Mesenchymal stem cell (in vitro differentiated cells and primary cell): ENCODE results near the gene HINT3.

Experiments used
- DNase-seq: peaks from one replicate; pipeline ENCODE4 v3.0.0-alpha.2; 2013
- H2AFZ ChIP-seq: one replicate; pipeline ENCODE4 v1.6.1; 2013; ENCODE audit warnings: low read depth, mild to moderate bottlenecking, control low read depth, inconsistent platforms, low read length, moderate library complexity
- H2AK5ac ChIP-seq: 2 replicates; pipeline ENCODE4 v1.6.1; 2013; ENCODE audit warnings: low read length, moderate library complexity, mild to moderate bottlenecking, inconsistent platforms; ENCODE audit not compliant: severe bottlenecking
- H2BK120ac ChIP-seq: one replicate; pipeline ENCODE4 v1.6.1; 2013; ENCODE audit warnings: low read depth, mild to moderate bottlenecking, inconsistent platforms, low read length, moderate library complexity
- H2BK12ac ChIP-seq, 2 experiments: one replicate each; pipeline ENCODE4 v1.6.1; 2013; ENCODE audit warnings: inconsistent platforms in 2 of 2, low read length in 2 of 2, mild to moderate bottlenecking in 2 of 2, moderate library complexity in 2 of 2, control low read depth in 1 of 2
- H2BK15ac ChIP-seq: one replicate; pipeline ENCODE4 v1.6.1; 2013; ENCODE audit warnings: mild to moderate bottlenecking, low read depth, inconsistent platforms; ENCODE audit not compliant: poor library complexity, severe bottlenecking
- H2BK5ac ChIP-seq: 2 replicates; pipeline ENCODE4 v1.6.1; 2013; ENCODE audit warnings: low read depth, mild to moderate bottlenecking, low read length, control low read depth, inconsistent platforms; ENCODE audit not compliant: poor library complexity, severe bottlenecking
- H3K14ac ChIP-seq, 2 experiments: one replicate each; pipeline ENCODE4 v1.6.1; 2013; ENCODE audit warnings: inconsistent platforms in 2 of 2, low read length in 2 of 2, control low read depth in 1 of 2, mild to moderate bottlenecking in 1 of 2, moderate library complexity in 1 of 2
- H3K18ac ChIP-seq, 2 experiments: one replicate each; pipeline ENCODE4 v1.6.1; 2013; ENCODE audit warnings: inconsistent platforms in 2 of 2, low read length in 2 of 2, control low read depth in 1 of 2, low read depth in 1 of 2, mild to moderate bottlenecking in 1 of 2
- H3K23ac ChIP-seq, 2 experiments: one replicate each; pipeline ENCODE4 v1.6.1; 2013; ENCODE audit warnings: inconsistent platforms in 2 of 2, low read length in 2 of 2, mild to moderate bottlenecking in 2 of 2, moderate library complexity in 2 of 2, control low read depth in 1 of 2
- H3K27ac ChIP-seq: 2 replicates; pipeline ENCODE4 v1.5.1; 2013; ENCODE audit warnings: mild to moderate bottlenecking, moderate library complexity, low read length, control low read depth, inconsistent platforms; ENCODE audit not compliant: poor library complexity, severe bottlenecking
- H3K27me3 ChIP-seq, 2 experiments: 2 replicates each; pipeline versions ENCODE4 v1.6.1 to v1.7.0; 2013; ENCODE audit warnings: low read length in 2 of 2, mild to moderate bottlenecking in 2 of 2, moderate library complexity in 2 of 2, control low read depth in 1 of 2, inconsistent platforms in 1 of 2; ENCODE audit not compliant: control insufficient read depth in 1 of 2, insufficient read depth in 1 of 2
- H3K36me3 ChIP-seq, 2 experiments: 2 replicates each; pipeline versions ENCODE4 v1.6.1 to v1.7.0; 2013; ENCODE audit warnings: low read length in 2 of 2, control low read depth in 1 of 2, inconsistent platforms in 1 of 2, low read depth in 1 of 2, mild to moderate bottlenecking in 1 of 2; ENCODE audit not compliant: insufficient read depth in 2 of 2, control insufficient read depth in 1 of 2
- H3K4ac ChIP-seq, 2 experiments: one replicate each; pipeline ENCODE4 v1.6.1; 2013; ENCODE audit warnings: inconsistent platforms in 2 of 2, low read length in 2 of 2, mild to moderate bottlenecking in 2 of 2, moderate library complexity in 2 of 2, control low read depth in 1 of 2, low read depth in 1 of 2
- H3K4me1 ChIP-seq: 2 replicates; pipeline ENCODE4 v1.6.1; 2013; ENCODE audit warnings: low read depth, low read length, control low read depth; ENCODE audit not compliant: control insufficient read depth, insufficient read depth
- H3K4me2 ChIP-seq: 2 replicates; pipeline ENCODE4 v1.6.1; 2013; ENCODE audit warnings: low read length, mild to moderate bottlenecking, inconsistent platforms; ENCODE audit not compliant: poor library complexity, severe bottlenecking
- H3K4me3 ChIP-seq, 2 experiments: 2 replicates each; pipeline versions ENCODE4 v1.5.1 to v1.7.0; 2013; ENCODE audit warnings: low read length in 2 of 2, mild to moderate bottlenecking in 2 of 2, control low read depth in 1 of 2, low read depth in 1 of 2; ENCODE audit not compliant: insufficient read depth in 1 of 2
- H3K79me1 ChIP-seq: replicated peaks from 2 replicates; pipeline ENCODE4 v1.6.1; 2013; ENCODE audit warnings: mild to moderate bottlenecking, control low read depth, low read length, inconsistent platforms; ENCODE audit not compliant: poor library complexity, severe bottlenecking
- H3K9ac ChIP-seq: 2 replicates; pipeline ENCODE4 v1.7.0; 2013; ENCODE audit warnings: mild to moderate bottlenecking, low read length, moderate library complexity
- H3K9me3 ChIP-seq: 2 replicates; pipeline ENCODE4 v1.7.0; 2013; ENCODE audit warnings: mild to moderate bottlenecking, low read length; ENCODE audit not compliant: control insufficient read depth
- H4K8ac ChIP-seq: one replicate; pipeline ENCODE4 v1.6.1; 2013; ENCODE audit warnings: inconsistent platforms, mild to moderate bottlenecking, low read length, moderate library complexity
- H4K91ac ChIP-seq: one replicate; pipeline ENCODE4 v1.6.1; 2013; ENCODE audit warnings: mild to moderate bottlenecking, low read length, inconsistent platforms
- WGBS: methylation state at CpG from one replicate; pipeline ENCODE4 v1.1.7; 2013; ENCODE audit warnings: mixed read lengths; 5-methylcytosine and 5-hydroxymethylcytosine counted together

HINT3 gene

GRCh38 chr6:125919618-125920017 lies 37.0 kb upstream of the HINT3 start:
- DNase-seq, result no peak
- H4K8ac ChIP-seq, result no peak overlapping the region
- H2BK15ac ChIP-seq, result no peak overlapping the region
- H3K9ac ChIP-seq, result peak overlapping the region; percentile 92
- no peak overlapping the region for H2AFZ ChIP-seq
- peaks cover 11 to 62% of the 10 kb centered on the region in 2 experiments for H3K36me3 ChIP-seq
- no peaks in the 10 kb centered on the region for H3K4me1 ChIP-seq
- H3K9me3 ChIP-seq, result no peaks in the 10 kb centered on the region
- no peak overlapping the region for H2AK5ac ChIP-seq
- no peak overlapping the region for H3K23ac ChIP-seq
- H3K27ac ChIP-seq, result no peak overlapping the region
- no peak overlapping the region for H3K4me2 ChIP-seq
- H2BK120ac ChIP-seq, result no peak overlapping the region
- peak overlapping the region in 1 of 2 experiments; percentile 73 for H3K4me3 ChIP-seq
- H3K18ac ChIP-seq, result no peak overlapping the region
- no peak overlapping the region for H2BK5ac ChIP-seq
- H3K27me3 ChIP-seq, result no peaks in the 10 kb centered on the region
- no peak overlapping the region for H3K4ac ChIP-seq
- H3K14ac ChIP-seq, result no peak overlapping the region
- no peak overlapping the region for H2BK12ac ChIP-seq
- H3K79me1 ChIP-seq, result no peaks in the 10 kb centered on the region
- H4K91ac ChIP-seq, result no peak overlapping the region
- WGBS, result no CpG with 5 or more reads among the region's 3 CpGs

- H2AFZ ChIP-seq, result no peak overlapping the region
- no peaks in the 10 kb centered on the region for H3K4me1 ChIP-seq
- no peak overlapping the region for H3K4me2 ChIP-seq
- WGBS, result 96% methylated on average over 8 of the region's 8 CpGs
- no peaks in the 10 kb centered on the region for H3K79me1 ChIP-seq
- peaks cover 12 to 62% of the 10 kb centered on the region in 2 experiments for H3K36me3 ChIP-seq
- no peak overlapping the region for H2AK5ac ChIP-seq
- no peak overlapping the region for H2BK12ac ChIP-seq
- H4K91ac ChIP-seq, result no peak overlapping the region
- H2BK15ac ChIP-seq, result no peak overlapping the region
- no peaks in the 10 kb centered on the region for H3K27me3 ChIP-seq
- H3K4ac ChIP-seq, result no peak overlapping the region
- no peak overlapping the region for H3K27ac ChIP-seq
- H2BK120ac ChIP-seq, result no peak overlapping the region
- no peak overlapping the region for H3K23ac ChIP-seq
- no peak overlapping the region for H3K14ac ChIP-seq
- no peak overlapping the region for H2BK5ac ChIP-seq
- no peaks in the 10 kb centered on the region for H3K9me3 ChIP-seq
- no peak for DNase-seq
- no peak overlapping the region for H3K9ac ChIP-seq
- no peak overlapping the region for H3K4me3 ChIP-seq
- H3K18ac ChIP-seq, result no peak overlapping the region
- H4K8ac ChIP-seq, result no peak overlapping the region
Measured at GRCh38 chr6:125922322-125922860, 34.2 kb upstream of the HINT3 start.

- no peak overlapping the region for H4K91ac ChIP-seq
- no peak overlapping the region for H3K4me3 ChIP-seq
- no peak overlapping the region for H2BK15ac ChIP-seq
- no peak overlapping the region for H3K18ac ChIP-seq
- H3K9me3 ChIP-seq, result no peaks in the 10 kb centered on the region
- no peak overlapping the region for H2BK5ac ChIP-seq
- no peak overlapping the region for H2BK12ac ChIP-seq
- H2AK5ac ChIP-seq, result no peak overlapping the region
- no peak overlapping the region for H3K23ac ChIP-seq
- H2BK120ac ChIP-seq, result no peak overlapping the region
- 89% methylated on average over 4 of the region's 4 CpGs for WGBS
- no peak overlapping the region for H2AFZ ChIP-seq
- peaks cover 15 to 71% of the 10 kb centered on the region in 2 experiments for H3K36me3 ChIP-seq
- H3K14ac ChIP-seq, result no peak overlapping the region
- no peaks in the 10 kb centered on the region for H3K27me3 ChIP-seq
- peak; percentile 20 for DNase-seq
- no peak overlapping the region for H3K4ac ChIP-seq
- H3K79me1 ChIP-seq, result no peaks in the 10 kb centered on the region
- H4K8ac ChIP-seq, result no peak overlapping the region
- no peaks in the 10 kb centered on the region for H3K4me1 ChIP-seq
- H3K9ac ChIP-seq, result no peak overlapping the region
- H3K4me2 ChIP-seq, result no peak overlapping the region
- H3K27ac ChIP-seq, result no peak overlapping the region
Measured at GRCh38 chr6:125923366-125923877, 33.1 kb upstream of the HINT3 start.

GRCh38 chr6:125924169-125924568 lies 32.4 kb upstream of the HINT3 start:
- H3K18ac ChIP-seq, result no peak overlapping the region
- H3K4me2 ChIP-seq, result no peak overlapping the region
- peaks cover 15 to 78% of the 10 kb centered on the region in 2 experiments for H3K36me3 ChIP-seq
- H2AK5ac ChIP-seq, result no peak overlapping the region
- 86% methylated on average over 1 of the region's 2 CpGs for WGBS
- H2BK12ac ChIP-seq, result no peak overlapping the region
- H3K9me3 ChIP-seq, result no peaks in the 10 kb centered on the region
- H2BK5ac ChIP-seq, result no peak overlapping the region
- H3K23ac ChIP-seq, result no peak overlapping the region
- H3K9ac ChIP-seq, result no peak overlapping the region
- H3K4ac ChIP-seq, result no peak overlapping the region
- no peaks in the 10 kb centered on the region for H3K79me1 ChIP-seq
- H4K8ac ChIP-seq, result no peak overlapping the region
- peak; percentile 43 for DNase-seq
- H2BK15ac ChIP-seq, result no peak overlapping the region
- H3K27ac ChIP-seq, result no peak overlapping the region
- H2AFZ ChIP-seq, result no peak overlapping the region
- no peaks in the 10 kb centered on the region for H3K4me1 ChIP-seq
- H2BK120ac ChIP-seq, result no peak overlapping the region
- H3K27me3 ChIP-seq, result no peaks in the 10 kb centered on the region
- no peak overlapping the region for H3K4me3 ChIP-seq
- H3K14ac ChIP-seq, result no peak overlapping the region
- no peak overlapping the region for H4K91ac ChIP-seq
